Measurements from ENCODE around the gene HRAS.

HRAS gene

GRCh38 chr11:494761-495536 is 40.4 kb downstream of the HRAS start:
- DNase-seq (ENCODE audit: low spot score) = peak; percentile 82

DNA sequence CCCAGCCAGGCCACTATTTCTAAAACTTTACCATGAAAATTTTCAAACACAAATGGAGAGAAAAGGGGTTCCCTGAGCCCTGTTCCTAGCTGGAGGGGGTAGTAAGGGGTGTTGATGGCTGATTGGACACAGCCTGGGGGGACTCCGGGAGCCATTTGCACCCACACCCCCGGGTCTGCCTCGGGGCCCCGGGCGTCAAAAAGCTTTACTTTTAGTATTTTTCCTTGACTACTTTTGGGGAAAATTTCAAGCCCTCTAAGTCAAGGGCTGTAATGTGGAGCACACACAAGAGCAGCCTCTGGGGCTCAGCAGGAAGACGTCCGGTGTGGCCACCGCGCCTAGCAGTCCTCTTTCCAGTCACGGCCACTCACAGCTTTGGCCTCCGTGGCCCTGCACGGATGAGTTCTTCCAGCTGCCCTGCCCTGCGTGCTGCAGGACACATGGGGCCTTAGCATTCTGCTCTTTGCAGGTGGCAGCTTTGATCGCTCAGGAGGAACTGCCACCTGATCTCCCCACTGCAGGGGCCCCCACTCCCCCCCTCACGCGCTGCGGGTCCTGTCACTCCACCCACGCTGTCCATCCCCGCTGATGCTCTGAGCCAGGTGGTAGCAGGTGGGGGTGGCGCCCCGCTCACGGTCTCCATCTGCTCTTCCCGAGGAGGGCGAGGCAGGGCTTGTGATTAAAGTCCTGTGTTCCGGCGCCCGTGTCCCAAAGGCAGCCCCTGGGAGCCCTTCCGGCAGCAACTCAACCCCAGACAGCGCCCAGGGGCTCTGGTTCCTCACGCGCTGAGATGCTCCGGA is 42.7 kb downstream of the HRAS start:
- DNase-seq (ENCODE audit: low spot score) = no peak

- no peak for DNase-seq (ENCODE audit: low spot score)
Observed at GRCh38 chr11:491358-491757, 44.0 kb downstream of the HRAS start.

DNA sequence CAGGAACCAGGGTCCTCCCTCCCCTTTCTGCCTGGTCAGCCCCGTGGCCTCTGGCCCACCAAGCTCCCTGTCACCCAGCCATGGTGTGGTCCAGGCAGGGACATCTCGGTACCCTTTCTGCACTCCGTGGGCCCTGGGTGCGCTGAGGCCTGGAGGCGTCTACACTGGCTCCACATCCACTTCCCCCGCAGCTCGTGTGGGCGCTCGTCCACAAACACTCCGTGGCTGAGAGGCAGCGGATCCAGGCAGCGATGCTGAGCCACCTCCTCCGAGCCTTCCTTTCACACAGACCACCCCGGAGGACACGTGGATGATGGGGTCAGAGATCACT is 44.5 kb downstream of the HRAS start:
- no peak for DNase-seq (ENCODE audit: low spot score)

DNA sequence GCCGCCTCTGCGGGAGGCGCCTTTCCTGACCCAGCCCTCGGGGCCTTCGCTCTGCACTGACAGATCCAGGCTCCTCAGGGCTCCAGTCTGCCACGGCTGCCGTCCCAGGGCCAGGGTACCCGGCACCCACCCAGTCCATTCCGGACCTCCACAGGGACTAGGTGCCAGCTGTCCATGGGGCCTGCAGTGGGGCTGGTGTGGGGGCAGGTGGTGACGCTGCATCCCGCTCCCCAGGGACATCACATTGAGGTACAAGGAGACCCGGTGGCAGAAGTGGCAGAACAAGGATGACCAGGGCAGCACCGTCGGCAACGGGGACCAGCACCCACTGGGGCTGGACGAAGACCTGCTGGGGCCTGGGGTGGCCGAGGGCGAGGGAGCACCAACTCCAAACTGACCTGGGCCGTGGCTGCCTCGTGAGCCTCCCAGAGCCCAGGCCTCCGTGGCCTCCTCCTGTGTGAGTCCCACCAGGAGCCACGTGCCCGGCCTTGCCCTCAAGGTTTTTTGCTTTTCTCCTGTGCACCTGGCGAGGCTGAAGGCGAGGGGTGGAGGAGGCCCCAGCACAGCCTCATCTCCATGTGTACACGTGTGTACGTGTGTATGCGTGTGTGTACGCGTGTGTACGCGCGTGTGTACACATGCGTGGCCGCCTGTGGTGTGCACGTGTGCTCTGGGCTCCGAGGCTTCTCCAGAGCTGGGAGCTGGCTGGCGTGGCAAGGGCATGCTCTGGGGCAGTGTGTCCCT is 45.0 kb downstream of the HRAS start:
- no peak for DNase-seq (ENCODE audit: low spot score)

DNA sequence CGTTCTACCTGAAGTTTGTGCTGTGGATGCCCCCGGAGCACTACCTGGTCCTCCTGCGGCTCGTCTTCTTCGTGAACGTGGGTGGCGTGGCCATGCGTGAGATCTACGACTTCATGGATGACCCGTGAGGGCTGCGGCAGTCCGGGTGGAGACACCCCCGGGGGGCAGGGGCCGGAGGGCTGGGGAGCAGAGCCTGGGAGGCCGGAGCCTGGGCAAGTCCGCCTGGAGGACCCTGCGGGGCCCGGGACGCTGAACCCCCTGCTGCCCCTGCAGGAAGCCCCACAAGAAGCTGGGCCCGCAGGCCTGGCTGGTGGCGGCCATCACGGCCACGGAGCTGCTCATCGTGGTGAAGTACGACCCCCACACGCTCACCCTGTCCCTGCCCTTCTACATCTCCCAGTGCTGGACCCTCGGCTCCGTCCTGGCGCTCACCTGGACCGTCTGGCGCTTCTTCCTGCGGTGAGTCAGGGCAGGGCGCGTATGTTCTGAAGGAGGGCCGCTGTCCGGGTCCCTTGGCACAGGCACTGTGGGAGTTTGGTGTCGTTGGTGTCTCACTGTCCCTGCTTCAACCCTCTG is 45.7 kb downstream of the HRAS start:
- DNase-seq (ENCODE audit: low spot score) = no peak

DNA sequence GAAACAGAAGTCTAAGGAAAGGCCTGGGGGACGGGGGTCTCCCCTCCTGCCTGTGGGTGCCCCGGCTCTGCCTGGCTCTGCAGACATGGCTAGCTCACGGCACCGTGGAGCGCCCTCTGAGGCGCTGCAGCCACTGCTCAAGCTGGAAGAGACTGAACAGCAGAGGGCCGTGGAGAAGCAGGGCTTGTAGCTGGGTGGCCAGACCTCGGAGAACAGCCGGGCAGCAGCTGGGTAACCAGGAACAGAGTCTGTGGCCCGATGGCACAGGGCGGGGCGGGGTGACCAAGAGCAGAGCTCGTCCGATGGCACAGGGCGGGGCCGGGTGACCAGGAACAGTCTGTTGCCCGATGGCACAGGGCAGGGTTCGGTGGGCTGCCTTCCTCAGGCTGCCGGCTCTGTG is 46.4 kb downstream of the HRAS start:
- DNase-seq (ENCODE audit: low spot score) = no peak

DNA sequence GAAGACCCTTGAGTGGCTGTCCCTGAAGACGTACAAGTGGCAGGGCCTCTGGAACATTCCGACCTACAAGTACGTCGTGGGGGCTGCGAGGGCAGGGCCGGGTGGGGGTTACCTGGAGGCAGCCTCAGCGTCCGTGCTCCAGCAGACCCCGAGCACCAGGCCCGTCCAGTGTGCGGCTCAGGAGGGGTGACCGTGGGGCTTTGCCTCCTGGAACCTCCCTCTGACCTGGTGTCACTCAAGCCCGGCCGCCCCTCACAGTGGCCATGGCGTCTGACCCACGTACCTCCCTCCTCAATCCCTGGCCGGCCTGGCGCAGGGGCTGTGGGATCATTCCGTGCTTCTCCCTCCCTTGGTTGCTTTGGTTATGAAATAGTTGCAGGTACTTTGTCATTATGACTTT is 46.8 kb downstream of the HRAS start:
- DNase-seq (ENCODE audit: low spot score) = no peak

DNA sequence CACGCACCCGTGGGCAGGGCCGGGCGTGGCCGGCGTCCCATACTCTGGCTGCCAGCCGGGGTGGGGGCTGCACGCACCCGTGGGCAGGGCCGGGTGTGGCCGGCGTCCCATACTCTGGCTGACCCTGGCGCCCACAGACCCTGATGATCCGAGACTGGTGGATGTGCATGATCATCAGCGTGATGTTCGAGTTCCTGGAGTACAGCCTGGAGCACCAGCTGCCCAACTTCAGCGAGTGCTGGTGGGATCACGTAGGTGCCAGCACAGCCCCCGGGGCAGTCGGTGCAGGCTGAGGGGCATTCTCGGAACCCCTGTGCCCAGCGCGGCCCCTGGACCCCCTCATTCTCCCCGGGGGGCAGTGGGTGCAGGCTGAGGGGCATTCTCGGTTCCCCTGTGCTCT is 47.3 kb downstream of the HRAS start:
- no peak for DNase-seq (ENCODE audit: low spot score)

- DNase-seq (ENCODE audit: low spot score) = no peak
Observed at GRCh38 chr11:487571-488021, 47.8 kb downstream of the HRAS start.

DNA sequence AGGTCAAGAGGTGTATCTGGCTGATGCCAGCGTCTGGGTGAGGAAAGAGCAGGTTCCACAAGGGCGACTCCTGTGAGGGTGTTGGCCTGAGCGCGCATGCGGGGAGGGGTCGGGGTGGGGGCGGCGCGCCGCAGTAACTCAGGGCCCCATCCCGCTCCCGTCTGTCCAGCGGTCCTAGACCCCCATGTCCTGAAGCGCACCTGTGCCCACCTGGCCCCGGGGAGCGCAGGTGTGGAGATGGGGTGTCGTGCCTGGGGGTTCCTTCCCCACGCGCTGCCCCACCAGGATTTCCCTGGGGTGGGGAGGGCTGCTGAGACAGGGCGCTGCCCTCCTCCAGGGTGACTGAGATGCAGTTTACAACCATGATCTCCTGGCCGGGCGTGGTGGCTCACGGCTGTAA is 49.2 kb downstream of the HRAS start:
- DNase-seq (ENCODE audit: low spot score) = no peak

- DNase-seq (ENCODE audit: low spot score) = no peak
Observed at GRCh38 chr11:484616-485015, 50.8 kb downstream of the HRAS start.

Data from pons (tissue), 1 donor.